DND-41 (cell line): ENCODE results near the gene C18orf63.

ENCODE experiments used
- CTCF ChIP-seq: IDR thresholded peaks from 2 replicates; pipeline ENCODE4 v1.5.1; 2012; ENCODE audit warnings: borderline replicate concordance, low read length, moderate library complexity, mild to moderate bottlenecking; ENCODE audit not compliant: poor library complexity, severe bottlenecking; ENCODE audit errors: extremely low read depth
- EZH2 ChIP-seq: IDR thresholded peaks from 3 replicates; pipeline ENCODE4 v1.6.1; 2012; ENCODE audit warnings: borderline replicate concordance, low read depth, mild to moderate bottlenecking, moderate library complexity, low read length, inconsistent platforms; ENCODE audit not compliant: severe bottlenecking

- TF ChIP-seq CTCF, result no peak
- TF ChIP-seq EZH2, result no peak
These were observed 875 bp downstream of the C18orf63 start for GRCh38 chr18:74316257-74317170.
